SK-N-SH (cell line): Measurements from ENCODE around the gene CNIH2. TPM values are rescaled to one million over a fixed set of nuclear protein-coding genes. Genes with fewer than 3 reads are reported as not detected.

Experiments
- CTCF ChIA-PET: fragments of 300-600, 350-600 bp; formaldehyde crosslinking; extraction: SDS; loops from one replicate; lab custom pipeline; 2021; lab: Yijun Ruan, JAX
- POLR2A ChIA-PET: fragments of 350-600 bp; sonication (Branson Sonifier 250); formaldehyde crosslinking; extraction: SDS; loops from one replicate; lab custom pipeline; 2020; ENCODE audit warnings: antibody characterized with exemption, inconsistent platforms; lab: Yijun Ruan, JAX
- DNase-seq: peaks from one replicate; pipeline ENCODE4 v3.0.0; 2012
- H2AFZ ChIP-seq: fragments of 200-600 bp; sonication (generic); 2 replicates; pipeline ENCODE4 v1.8.1; 2016; ENCODE audit warnings: antibody characterized with exemption, mild to moderate bottlenecking, low read depth
- H3F3A ChIP-seq: fragments of 200-600 bp; sonication (generic); replicated peaks from 2 replicates; pipeline ENCODE3; 2016; ENCODE audit warnings: antibody characterized with exemption, mild to moderate bottlenecking; ENCODE audit not compliant: insufficient read depth
- H3K27ac ChIP-seq, 2 experiments: fragments of 200-500 bp in 1 of 2; fragments of 200-600 bp in 1 of 2; sonication (Bioruptor generic) in 1 of 2; sonication (generic), shearing (Covaris generic) in 1 of 2; 2 replicates each; pipeline versions ENCODE4 v1.5.1 to v1.6.1; 2014 to 2016; ENCODE audit warnings: low read depth in 2 of 2, inconsistent platforms in 1 of 2, low read length in 1 of 2, mild to moderate bottlenecking in 1 of 2, mixed read lengths in 1 of 2
- H3K27me3 ChIP-seq: fragments of 200-600 bp; sonication (generic), shearing (Covaris generic); 2 replicates; pipeline ENCODE4 v1.6.1; 2016; ENCODE audit warnings: mixed run types; ENCODE audit not compliant: insufficient read depth
- H3K36me3 ChIP-seq, 2 experiments: fragments of 200-500 bp in 1 of 2; fragments of 200-600 bp in 1 of 2; sonication (Bioruptor generic) in 1 of 2; sonication (generic) in 1 of 2; replicated peaks in 1 of 2; 2 replicates each; pipeline versions ENCODE3 to v1.5.1; 2014 to 2016; ENCODE audit warnings: low read length in 1 of 2, mild to moderate bottlenecking in 1 of 2; ENCODE audit not compliant: insufficient read depth in 2 of 2, control insufficient read depth in 1 of 2
- H3K4me1 ChIP-seq, 2 experiments: fragments of 200-500 bp in 1 of 2; fragments of 200-600 bp in 1 of 2; sonication (Bioruptor generic) in 1 of 2; sonication (generic), shearing (Covaris generic) in 1 of 2; 2 replicates each; pipeline versions ENCODE4 v1.5.1 to v1.6.1; 2014 to 2016; ENCODE audit warnings: low read depth in 1 of 2, low read length in 1 of 2, mixed run types in 1 of 2; ENCODE audit not compliant: insufficient read depth in 2 of 2, control insufficient read depth in 1 of 2
- H3K4me2 ChIP-seq: fragments of 200-600 bp; sonication (generic), shearing (Covaris generic); 2 replicates; pipeline ENCODE4 v1.6.1; 2017; ENCODE audit warnings: mixed run types
- H3K4me3 ChIP-seq, 2 experiments: fragments of 200-500 bp in 1 of 2; fragments of 200-600 bp in 1 of 2; sonication (Bioruptor generic) in 1 of 2; sonication (generic), shearing (Covaris generic) in 1 of 2; 2 replicates each; pipeline versions ENCODE4 v1.5.1 to v1.8.1; 2014 to 2016; ENCODE audit warnings: low read depth in 2 of 2, inconsistent platforms in 1 of 2, low read length in 1 of 2, mild to moderate bottlenecking in 1 of 2, mixed read lengths in 1 of 2, moderate library complexity in 1 of 2
- H3K79me2 ChIP-seq: fragments of 200-600 bp; sonication (generic); 2 replicates; pipeline ENCODE4 v1.8.1; 2017; ENCODE audit warnings: mild to moderate bottlenecking; ENCODE audit not compliant: insufficient read depth
- H3K9ac ChIP-seq: fragments of 200-600 bp; sonication (generic); 2 replicates; pipeline ENCODE4 v1.6.1; 2017; ENCODE audit warnings: mixed run types
- H3K9me2 ChIP-seq: fragments of 200-600 bp; sonication (generic); 2 replicates; pipeline ENCODE4 v1.6.1; 2017; ENCODE audit warnings: mixed run types
- H3K9me3 ChIP-seq: fragments of 200-600 bp; sonication (generic); 2 replicates; pipeline ENCODE4 v1.6.1; 2017; ENCODE audit warnings: mixed run types, mild to moderate bottlenecking, moderate library complexity
- H4K20me1 ChIP-seq: fragments of 200-600 bp; sonication (generic); 2 replicates; pipeline ENCODE4 v1.6.1; 2017; ENCODE audit warnings: mild to moderate bottlenecking, mixed run types; ENCODE audit not compliant: insufficient read depth
- EP300 ChIP-seq, 2 experiments: IDR thresholded peaks; 2 replicates each; pipeline versions ENCODE4 v1.4.0 to v1.6.1; 2012; ENCODE audit warnings: borderline replicate concordance in 1 of 2, low read depth in 1 of 2, low read length in 1 of 2
- EZH2phosphoT487 ChIP-seq: fragments of 200-600 bp; sonication (generic); IDR thresholded peaks from 2 replicates; pipeline ENCODE4 v1.6.1; 2017; ENCODE audit warnings: low read depth, mixed run types, mild to moderate bottlenecking, antibody characterized with exemption, moderate library complexity, borderline replicate concordance
- FOXJ3 ChIP-seq: sonication (generic); formaldehyde crosslinking; IDR thresholded peaks from 2 replicates; pipeline ENCODE4 v1.5.1; 2020; ENCODE audit warnings: mild to moderate bottlenecking, missing genetic modification reagents
- GABPA ChIP-seq: IDR thresholded peaks from 2 replicates; pipeline ENCODE4 v1.4.0; 2012; ENCODE audit warnings: low read depth, mild to moderate bottlenecking
- GATA2 ChIP-seq: sonication (generic); formaldehyde crosslinking; IDR thresholded peaks from 2 replicates; pipeline ENCODE4 v1.5.0; 2020; ENCODE audit warnings: mild to moderate bottlenecking, missing genetic modification reagents
- IRF3 ChIP-seq: fragments of 150-350 bp; IDR thresholded peaks from 2 replicates; pipeline ENCODE4 v1.6.1; 2016; ENCODE audit warnings: mild to moderate bottlenecking, low read depth, low read length
- MXI1 ChIP-seq: IDR thresholded peaks from 2 replicates; pipeline ENCODE4 v1.6.1; 2012; ENCODE audit warnings: mild to moderate bottlenecking, low read depth, low read length, improper control_type of control experiment
- NFIC ChIP-seq: IDR thresholded peaks from 2 replicates; pipeline ENCODE4 v1.4.0; 2012; ENCODE audit warnings: borderline replicate concordance
- PBX3 ChIP-seq: IDR thresholded peaks from 2 replicates; pipeline ENCODE4; 2012
- POLR2AphosphoS5 ChIP-seq: IDR thresholded peaks from 2 replicates; pipeline ENCODE4 v1.6.1; 2012; ENCODE audit warnings: low read depth, low read length
- RAD21 ChIP-seq: IDR thresholded peaks from 2 replicates; pipeline ENCODE4 v1.6.1; 2012; ENCODE audit warnings: mild to moderate bottlenecking, low read length
- RCOR1 ChIP-seq: fragments of 150-350 bp; IDR thresholded peaks from 2 replicates; pipeline ENCODE4 v1.6.1; 2017; ENCODE audit warnings: antibody characterized with exemption, low read length
- REST ChIP-seq: IDR thresholded peaks from 2 replicates; pipeline ENCODE4 v1.6.1; 2012; ENCODE audit warnings: mild to moderate bottlenecking, low read depth, low read length, moderate library complexity
- RFX5 ChIP-seq: IDR thresholded peaks from 2 replicates; pipeline ENCODE4 v1.6.1; 2012; ENCODE audit warnings: mild to moderate bottlenecking, improper control_type of control experiment, low read length
- RXRA ChIP-seq: IDR thresholded peaks from 2 replicates; pipeline ENCODE4 v1.4.0; 2012; ENCODE audit warnings: low read depth, mild to moderate bottlenecking, borderline replicate concordance
- TAF1 ChIP-seq: IDR thresholded peaks from 2 replicates; pipeline ENCODE4 v1.6.1; 2012; ENCODE audit warnings: low read depth, mild to moderate bottlenecking, low read length, moderate library complexity, borderline replicate concordance
- TEAD4 ChIP-seq: IDR thresholded peaks from 2 replicates; pipeline ENCODE4 v1.4.0; 2012; ENCODE audit warnings: mild to moderate bottlenecking, borderline replicate concordance; ENCODE audit not compliant: insufficient read depth
- YY1 ChIP-seq: IDR thresholded peaks from 2 replicates; pipeline ENCODE4 v1.4.0; 2012; ENCODE audit warnings: low read depth, mild to moderate bottlenecking
- WGBS: methylation state at CpG from one replicate; pipeline ENCODE4 v1.1.6; 2017; ENCODE audit warnings: low lambda C conversion rate; 5-methylcytosine and 5-hydroxymethylcytosine counted together
- polyA plus RNA-seq, 3 experiments: library from polyadenylated mRNA; depleted of rRNA; stranded (reverse); fragments of >200 nt; gene quantifications; 2 replicates each; pipeline ENCODE4 v1.2.3, GENCODE V29; 2012
- TF ChIP-seq, protein P1 (sequence below): fragments of 200-600 bp; sonication (generic); IDR thresholded peaks from 2 replicates; pipeline ENCODE4 v1.6.1; 2017; ENCODE audit warnings: antibody characterized with exemption, mild to moderate bottlenecking, moderate library complexity

The CNIH2 gene
- polyA plus RNA-seq, 1 of the 3 experiments (the other 2 are of a cell fraction), result 11.8 TPM

DNA sequence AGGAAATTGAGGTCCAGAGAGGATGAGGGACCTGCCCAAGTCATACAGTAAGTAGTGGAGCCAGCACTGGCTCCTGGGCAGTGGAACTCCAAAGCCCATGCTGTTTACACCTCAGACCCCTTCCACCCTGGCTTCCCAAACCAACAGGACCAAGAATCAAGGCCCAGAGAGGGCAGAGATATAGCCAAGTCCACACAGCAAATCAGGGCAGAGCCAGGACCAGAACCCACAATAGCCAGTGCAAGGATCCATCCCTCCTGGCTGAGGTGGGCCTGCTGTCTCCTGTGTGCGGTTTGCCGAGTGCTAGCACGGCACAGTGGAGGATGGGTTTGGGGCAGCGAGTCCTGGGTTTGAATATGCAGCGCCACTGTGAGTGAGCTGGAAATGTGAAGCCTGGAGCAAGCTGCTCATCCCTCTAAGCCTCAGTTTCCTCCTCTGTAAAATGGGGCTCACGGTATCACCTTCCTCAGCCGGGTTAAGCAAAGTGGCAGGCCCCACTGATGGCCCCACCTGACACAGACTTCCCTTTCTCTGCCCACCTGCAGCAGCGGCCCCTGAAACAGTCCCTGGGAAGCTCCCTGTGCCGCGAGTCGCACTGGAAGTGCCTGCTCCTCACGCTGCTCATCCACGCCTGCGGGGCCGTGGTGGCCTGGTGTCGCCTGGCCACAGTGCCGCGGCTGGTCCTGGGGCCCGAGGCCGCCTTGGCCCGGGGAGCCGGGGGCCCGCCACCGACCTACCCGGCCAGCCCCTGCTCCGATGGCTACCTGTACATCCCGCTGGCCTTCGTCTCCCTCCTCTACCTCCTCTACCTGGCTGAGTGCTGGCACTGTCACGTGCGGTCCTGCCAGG is 16.0 kb downstream of the CNIH2 start:
- H3K36me3 ChIP-seq, result no peaks in the 10 kb centered on the region
- 81% methylated on average over 11 of the region's 30 CpGs for WGBS

More for the DNA sequence above, 16.0 kb downstream of the CNIH2 start:
- H3K27ac ChIP-seq, result no peak overlapping the region
- no peak overlapping the region for H3K4me2 ChIP-seq
- H3K4me3 ChIP-seq, result no peak overlapping the region
- H3K9ac ChIP-seq, result no peak overlapping the region
- CTCF ChIA-PET, result interaction anchor here (0.7 to 2.3 kb wide), 3 partner anchors 17 to 71 kb away, joined by 3 to 11 read pairs (median 3); no protein-coding TSS in a partner anchor
- no peak overlapping the region for H2AFZ ChIP-seq
- H3K27me3 ChIP-seq, result no peaks in the 10 kb centered on the region
- H3K9me3 ChIP-seq, result no peaks in the 10 kb centered on the region
- H3K4me1 ChIP-seq, result peaks cover 7 to 19% of the 10 kb centered on the region in 2 experiments; a peak in 2 of 4 replicates
- H3F3A ChIP-seq, result peaks cover 9% of the 10 kb centered on the region
- no peaks in the 10 kb centered on the region for H3K9me2 ChIP-seq
- TF ChIP-seq, protein P1, sequence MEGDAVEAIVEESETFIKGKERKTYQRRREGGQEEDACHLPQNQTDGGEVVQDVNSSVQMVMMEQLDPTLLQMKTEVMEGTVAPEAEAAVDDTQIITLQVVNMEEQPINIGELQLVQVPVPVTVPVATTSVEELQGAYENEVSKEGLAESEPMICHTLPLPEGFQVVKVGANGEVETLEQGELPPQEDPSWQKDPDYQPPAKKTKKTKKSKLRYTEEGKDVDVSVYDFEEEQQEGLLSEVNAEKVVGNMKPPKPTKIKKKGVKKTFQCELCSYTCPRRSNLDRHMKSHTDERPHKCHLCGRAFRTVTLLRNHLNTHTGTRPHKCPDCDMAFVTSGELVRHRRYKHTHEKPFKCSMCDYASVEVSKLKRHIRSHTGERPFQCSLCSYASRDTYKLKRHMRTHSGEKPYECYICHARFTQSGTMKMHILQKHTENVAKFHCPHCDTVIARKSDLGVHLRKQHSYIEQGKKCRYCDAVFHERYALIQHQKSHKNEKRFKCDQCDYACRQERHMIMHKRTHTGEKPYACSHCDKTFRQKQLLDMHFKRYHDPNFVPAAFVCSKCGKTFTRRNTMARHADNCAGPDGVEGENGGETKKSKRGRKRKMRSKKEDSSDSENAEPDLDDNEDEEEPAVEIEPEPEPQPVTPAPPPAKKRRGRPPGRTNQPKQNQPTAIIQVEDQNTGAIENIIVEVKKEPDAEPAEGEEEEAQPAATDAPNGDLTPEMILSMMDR, result no peak
- TF ChIP-seq TAF1 (no peak), REST (no peak), RXRA (no peak), TEAD4 (no peak), RCOR1 (no peak), RFX5 (no peak), GABPA (no peak), POLR2AphosphoS5 (no peak), EZH2phosphoT487 (no peak), YY1 (no peak), EP300 (IDR thresholded peaks at IDR 0.05; ENCODE audit: borderline replicate concordance in 1 of 2, low read depth in 1 of 2, low read length in 1 of 2) (no peak), MXI1 (no peak), NFIC (no peak), PBX3 (no peak), GATA2 (CRISPR knock-in tag) (no peak), RAD21 (no peak), FOXJ3 (CRISPR knock-in tag) (no peak), IRF3 (no peak)
- TF ChIP-seq, all 33 proteins: peak for 0
- no peaks in the 10 kb centered on the region for H3K79me2 ChIP-seq
- H4K20me1 ChIP-seq, result no peaks in the 10 kb centered on the region
- POLR2A ChIA-PET, result no interaction called here
- no peak for DNase-seq
